Measurements from ENCODE around the gene STARD13. TPM values are rescaled to one million over a fixed set of nuclear protein-coding genes. Genes with fewer than 3 reads are reported as not detected.

STARD13 gene
- total RNA-seq, 2 experiments from 2014 or later = not detected

DNA sequence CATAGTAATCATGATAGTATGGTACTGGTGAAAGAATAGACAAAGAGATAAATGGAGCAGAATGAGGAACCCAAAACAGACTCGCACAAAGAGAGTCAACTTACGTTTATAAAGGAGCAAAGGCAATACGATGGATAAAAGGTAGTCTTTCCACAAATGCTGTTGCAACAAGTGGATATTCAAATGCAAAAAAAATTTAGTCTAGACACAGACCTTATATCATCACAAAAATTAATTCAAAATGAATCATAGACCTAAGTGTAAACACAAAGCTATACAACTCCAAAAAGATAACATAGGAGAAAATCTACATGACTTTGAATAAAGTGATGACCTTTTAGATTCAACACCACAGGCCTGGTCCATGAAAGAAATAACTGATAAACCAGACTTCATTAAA, 137.7 kb downstream of the STARD13 start:
- ChIA-PET POLR2A (no interaction called here), CTCF (no interaction called here)
- no peak for DNase-seq
- Mint-ChIP-seq H3K4me1 (ENCODE audit: low read depth) (peaks cover 3% of the 10 kb centered on the region), H3K4me3 (no peak overlapping the region), H3K27me3 (ENCODE audit: low read depth) (peaks cover 5% of the 10 kb centered on the region), H3K36me3 (ENCODE audit: low read depth) (no peaks in the 10 kb centered on the region), H3K27ac (no peak overlapping the region), H3K9me3 (ENCODE audit: insufficient read depth) (no peaks in the 10 kb centered on the region)
- ATAC-seq = no peak

DNA sequence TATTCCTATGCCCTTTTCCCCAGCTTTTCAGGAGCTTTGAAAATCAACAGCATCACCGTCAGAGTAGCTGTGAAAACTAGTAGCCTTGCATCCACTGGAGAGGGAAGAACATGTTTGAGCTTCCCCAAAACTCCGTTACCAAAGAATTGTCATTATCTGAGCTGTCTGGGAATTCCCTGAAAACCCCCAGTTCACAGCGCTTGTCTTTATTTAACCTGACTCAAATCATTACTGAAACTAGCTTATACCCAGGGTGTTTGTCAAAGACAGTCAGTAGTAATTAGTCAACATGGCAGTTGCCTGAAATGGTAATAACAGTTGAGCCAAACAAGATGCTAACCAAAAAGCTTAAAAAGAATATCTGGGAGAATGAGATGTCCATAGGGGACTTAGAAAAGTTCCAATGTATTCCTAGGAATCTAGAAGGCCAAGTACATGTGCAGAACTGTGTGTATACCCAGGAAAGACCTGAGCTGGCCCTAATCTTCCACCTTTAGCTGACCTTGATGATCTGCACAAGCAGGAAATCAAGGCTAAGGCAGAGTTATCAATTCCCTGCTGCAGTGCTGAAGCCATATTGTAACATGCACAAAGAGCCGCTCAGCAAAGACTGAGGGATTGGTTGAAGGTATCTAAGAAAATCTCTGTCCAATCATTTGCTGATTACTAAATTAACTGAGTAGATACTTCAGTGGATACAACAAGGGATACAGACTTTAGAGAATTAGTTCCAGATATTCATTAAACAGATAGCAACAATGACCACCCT, 138.5 kb downstream of the STARD13 start:
- Mint-ChIP-seq H3K4me1 (ENCODE audit: low read depth) (peaks cover 3% of the 10 kb centered on the region), H3K4me3 (no peak overlapping the region), H3K9me3 (ENCODE audit: insufficient read depth) (no peaks in the 10 kb centered on the region), H3K27me3 (ENCODE audit: low read depth) (peaks cover 5% of the 10 kb centered on the region), H3K27ac (no peak overlapping the region), H3K36me3 (ENCODE audit: low read depth) (no peaks in the 10 kb centered on the region)
- no peak for DNase-seq
- ChIA-PET POLR2A (interaction anchor here (1.0 to 1.2 kb wide), 2 partner anchors 10 to 396 kb away, joined by 3 read pairs; no protein-coding TSS in a partner anchor), CTCF (interaction anchor here (0.6 to 1.2 kb wide), 7 partner anchors 9 to 577 kb away, joined by 3 read pairs; no protein-coding TSS in a partner anchor)
- no peak for ATAC-seq

DNA sequence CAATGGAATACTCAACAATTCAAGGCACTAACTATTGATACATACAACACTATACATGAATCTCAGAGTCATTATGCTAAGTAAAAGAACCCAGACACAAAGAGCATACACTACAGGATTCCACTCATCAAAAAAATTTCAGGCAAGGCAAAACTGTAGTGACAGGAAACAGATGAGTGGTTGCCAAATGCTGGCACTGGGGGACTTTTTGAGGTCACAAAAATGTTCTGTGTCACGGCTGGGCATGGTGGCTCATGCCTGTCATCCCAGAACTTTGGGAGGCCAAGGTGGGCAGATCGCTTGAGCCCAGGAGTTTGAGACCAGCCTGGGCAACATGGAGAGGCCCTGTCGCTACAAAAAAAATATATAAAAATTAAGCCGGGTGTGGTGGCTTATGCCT, 139.9 kb downstream of the STARD13 start:
- no peak for DNase-seq
- Mint-ChIP-seq H3K4me3 (no peak overlapping the region), H3K36me3 (ENCODE audit: low read depth) (no peaks in the 10 kb centered on the region), H3K27ac (no peak overlapping the region), H3K9me3 (ENCODE audit: insufficient read depth) (no peaks in the 10 kb centered on the region), H3K27me3 (ENCODE audit: low read depth) (peaks cover 5% of the 10 kb centered on the region), H3K4me1 (ENCODE audit: low read depth) (peaks cover 3% of the 10 kb centered on the region)
- ChIA-PET POLR2A (no interaction called here), CTCF (interaction anchor here (0.6 to 1.2 kb wide), 3 partner anchors 47 to 579 kb away, joined by 3 to 4 read pairs (median 3); partner anchors contain the start of gene PDS5B)
- ATAC-seq = no peak

DNA sequence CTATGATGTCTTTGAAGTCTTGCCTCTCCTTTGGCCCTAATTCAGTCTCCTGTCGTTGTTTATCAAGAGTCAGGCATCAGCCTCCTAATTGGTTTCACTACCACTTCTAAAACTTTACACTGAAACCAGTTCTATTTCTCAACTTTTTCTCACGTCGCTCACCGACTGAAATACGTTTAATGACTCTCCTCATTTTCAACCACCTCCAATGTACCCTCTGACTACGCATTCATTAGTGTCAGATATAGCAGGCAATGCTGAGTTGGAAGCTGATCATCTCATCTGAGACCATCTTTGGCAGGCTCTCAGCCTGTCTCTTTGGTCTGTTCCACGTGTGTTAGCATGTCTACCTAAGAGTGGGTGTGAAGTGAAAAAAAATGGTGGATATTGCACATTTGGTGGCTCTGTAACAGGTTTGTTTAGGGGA, 141.2 kb downstream of the STARD13 start:
- ATAC-seq = no peak
- POLR2A ChIA-PET = no interaction called here

DNA sequence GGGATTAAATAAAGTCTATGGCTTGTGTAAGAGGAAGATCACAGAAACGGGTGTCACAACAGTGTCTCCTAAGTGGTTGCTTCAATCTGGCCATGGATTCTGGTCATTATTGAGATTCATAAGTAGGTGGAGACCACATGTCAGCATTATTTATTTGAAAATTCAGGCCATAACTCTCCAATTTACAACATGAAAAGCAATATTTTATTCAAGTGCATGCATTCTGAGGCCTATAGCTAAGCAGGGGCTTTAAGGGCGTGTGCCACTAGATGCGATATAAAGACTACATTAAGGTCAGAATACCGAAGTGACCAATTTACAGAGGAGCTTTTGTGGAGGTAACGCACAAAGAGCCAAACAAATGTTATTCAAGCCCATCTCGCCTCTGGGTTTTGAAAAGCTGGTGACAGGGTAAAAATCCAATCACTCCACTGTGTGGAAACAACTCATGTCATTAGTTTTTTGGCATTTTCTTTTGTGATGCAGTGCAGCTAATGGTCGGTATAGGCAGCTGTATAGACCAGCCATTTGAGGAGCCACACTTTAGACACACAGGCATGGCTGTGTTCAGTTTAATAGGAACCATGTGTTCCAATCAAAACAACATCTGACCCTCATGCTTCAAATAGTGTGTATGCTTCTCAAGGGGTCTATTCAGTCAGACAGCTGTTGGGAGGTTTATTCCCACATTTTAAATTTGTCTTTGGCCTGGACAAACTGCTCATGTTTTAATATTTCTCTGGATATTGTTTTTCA, 145.6 kb downstream of the STARD13 start:
- Mint-ChIP-seq H3K4me1 (ENCODE audit: low read depth) (no peaks in the 10 kb centered on the region), H3K9me3 (ENCODE audit: insufficient read depth) (no peaks in the 10 kb centered on the region), H3K36me3 (ENCODE audit: low read depth) (no peaks in the 10 kb centered on the region), H3K27ac (no peak overlapping the region), H3K4me3 (no peak overlapping the region), H3K27me3 (ENCODE audit: low read depth) (no peaks in the 10 kb centered on the region)
- no peak for DNase-seq
- no peak for ATAC-seq
- ChIA-PET CTCF (no interaction called here), POLR2A (no interaction called here)

More for the DNA sequence above, 141.2 kb downstream of the STARD13 start:
- Mint-ChIP-seq H3K4me3 (no peak overlapping the region), H3K27me3 (ENCODE audit: low read depth) (peaks cover 5% of the 10 kb centered on the region), H3K36me3 (ENCODE audit: low read depth) (no peaks in the 10 kb centered on the region), H3K9me3 (ENCODE audit: insufficient read depth) (no peaks in the 10 kb centered on the region), H3K27ac (no peak overlapping the region), H3K4me1 (ENCODE audit: low read depth) (peaks cover 3% of the 10 kb centered on the region)
- no peak for DNase-seq
- CTCF ChIA-PET = no interaction called here

DNA sequence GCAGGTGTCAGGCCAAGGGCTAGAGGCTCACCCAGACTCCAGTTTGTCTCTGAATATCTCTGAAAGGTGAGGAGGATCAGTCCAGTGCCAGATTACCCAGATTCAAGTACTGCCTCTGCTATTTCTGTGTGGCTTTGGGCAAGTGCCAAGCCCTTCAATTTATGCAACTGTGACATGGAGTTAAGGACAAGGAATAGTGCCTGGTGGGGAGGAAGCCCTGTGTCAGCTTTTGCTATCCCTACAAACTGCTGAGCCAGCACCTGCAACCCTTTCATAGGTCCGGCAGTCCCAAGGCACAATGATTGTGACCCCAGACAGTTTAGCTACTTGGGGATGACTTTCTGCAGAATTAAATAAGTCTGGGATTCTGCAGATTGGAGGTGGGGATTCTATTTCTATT, 146.4 kb downstream of the STARD13 start:
- CTCF ChIA-PET = no interaction called here
- no peak for ATAC-seq
- POLR2A ChIA-PET = no interaction called here
- H3K27me3 Mint-ChIP-seq (ENCODE audit: low read depth) = no peaks in the 10 kb centered on the region
- H3K36me3 Mint-ChIP-seq (ENCODE audit: low read depth) = no peaks in the 10 kb centered on the region
- H3K4me3 Mint-ChIP-seq = no peak overlapping the region
- no peak for DNase-seq
- H3K4me1 Mint-ChIP-seq (ENCODE audit: low read depth) = no peaks in the 10 kb centered on the region
- H3K27ac Mint-ChIP-seq = no peak overlapping the region
- no peaks in the 10 kb centered on the region for H3K9me3 Mint-ChIP-seq (ENCODE audit: insufficient read depth)

DNA sequence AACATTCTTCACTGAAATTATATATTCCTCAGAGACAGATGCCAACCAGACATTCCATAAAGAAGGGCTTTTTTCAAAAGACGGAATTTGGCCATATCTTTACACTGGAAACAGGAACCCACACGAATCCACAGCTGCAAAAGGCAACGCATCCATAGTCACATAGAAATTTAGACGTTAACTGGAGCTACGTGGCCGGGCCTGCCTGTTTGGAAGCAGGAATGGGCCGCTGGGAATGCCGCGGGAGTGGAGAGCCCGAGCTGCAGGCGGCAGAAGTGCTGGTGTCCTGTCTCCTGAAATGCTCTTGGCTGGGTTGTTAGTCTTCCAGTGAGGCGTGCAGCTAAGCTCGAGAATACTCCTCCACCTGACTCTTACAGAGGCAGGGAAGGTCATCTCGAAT, 147.1 kb downstream of the STARD13 start:
- ChIA-PET POLR2A (no interaction called here), CTCF (interaction anchor here (0.7 kb wide), 1 partner anchor 932 kb away, joined by 3 read pairs; no protein-coding TSS in a partner anchor)
- no peak for ATAC-seq
- DNase-seq = no peak
- no peaks in the 10 kb centered on the region for H3K36me3 Mint-ChIP-seq (ENCODE audit: low read depth)
- H3K27me3 Mint-ChIP-seq (ENCODE audit: low read depth) = no peaks in the 10 kb centered on the region
- H3K4me3 Mint-ChIP-seq = no peak overlapping the region
- H3K9me3 Mint-ChIP-seq (ENCODE audit: insufficient read depth) = no peaks in the 10 kb centered on the region
- H3K27ac Mint-ChIP-seq = no peak overlapping the region
- no peaks in the 10 kb centered on the region for H3K4me1 Mint-ChIP-seq (ENCODE audit: low read depth)

DNA sequence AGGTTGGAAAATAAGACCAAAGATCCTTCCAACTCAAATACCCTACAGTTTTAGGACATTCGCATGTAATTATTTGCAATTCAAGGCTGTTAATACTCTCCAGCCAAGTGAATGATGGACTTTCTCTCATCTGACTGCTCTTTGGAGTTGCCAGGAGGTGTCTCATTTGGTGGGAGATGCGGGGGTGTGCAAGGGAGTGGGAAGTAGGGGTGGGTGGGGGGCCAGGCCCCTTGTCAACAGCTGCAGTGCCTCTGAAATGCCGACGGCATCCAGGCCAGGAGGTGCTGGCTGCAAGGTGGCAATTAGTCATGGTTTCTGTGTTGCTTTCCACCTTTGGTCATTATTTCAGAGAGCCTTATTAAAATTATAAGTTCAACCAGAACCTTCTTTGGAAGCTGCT, 147.8 kb downstream of the STARD13 start:
- no peaks in the 10 kb centered on the region for H3K9me3 Mint-ChIP-seq (ENCODE audit: insufficient read depth)
- no peak for ATAC-seq
- H3K4me3 Mint-ChIP-seq = no peak overlapping the region
- no peaks in the 10 kb centered on the region for H3K36me3 Mint-ChIP-seq (ENCODE audit: low read depth)
- no peak overlapping the region for H3K27ac Mint-ChIP-seq
- no peak for DNase-seq
- no peaks in the 10 kb centered on the region for H3K27me3 Mint-ChIP-seq (ENCODE audit: low read depth)
- ChIA-PET POLR2A (interaction anchor here (1.1 kb wide), 1 partner anchor 9 kb away, joined by 3 read pairs; no protein-coding TSS in a partner anchor), CTCF (no interaction called here)
- H3K4me1 Mint-ChIP-seq (ENCODE audit: low read depth) = no peaks in the 10 kb centered on the region

DNA sequence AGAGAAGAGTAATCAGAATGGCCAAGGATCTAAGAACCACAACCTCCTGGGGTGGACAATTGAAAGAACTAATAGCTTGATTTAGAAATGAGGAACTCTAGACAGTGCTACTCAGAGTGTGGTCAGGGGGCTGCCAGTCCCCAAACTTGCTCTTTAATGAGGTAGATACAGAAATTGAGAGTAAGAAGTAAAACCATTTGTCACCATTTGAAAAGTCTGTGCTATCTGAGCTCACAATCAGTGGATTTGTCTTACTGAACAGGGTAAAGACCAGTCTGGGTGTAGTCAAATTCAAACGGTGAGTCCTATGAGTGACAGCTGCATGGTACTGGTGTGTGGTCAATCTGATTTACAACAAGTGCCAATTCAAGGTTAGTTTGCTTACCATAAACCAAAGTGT, 150.5 kb downstream of the STARD13 start:
- no peaks in the 10 kb centered on the region for H3K9me3 Mint-ChIP-seq (ENCODE audit: insufficient read depth)
- ChIA-PET POLR2A (no interaction called here), CTCF (no interaction called here)
- H3K36me3 Mint-ChIP-seq (ENCODE audit: low read depth) = no peaks in the 10 kb centered on the region
- H3K27ac Mint-ChIP-seq = no peak overlapping the region
- no peak for ATAC-seq
- no peak for DNase-seq
- H3K4me3 Mint-ChIP-seq = no peak overlapping the region
- no peaks in the 10 kb centered on the region for H3K4me1 Mint-ChIP-seq (ENCODE audit: low read depth)
- no peaks in the 10 kb centered on the region for H3K27me3 Mint-ChIP-seq (ENCODE audit: low read depth)

DNA sequence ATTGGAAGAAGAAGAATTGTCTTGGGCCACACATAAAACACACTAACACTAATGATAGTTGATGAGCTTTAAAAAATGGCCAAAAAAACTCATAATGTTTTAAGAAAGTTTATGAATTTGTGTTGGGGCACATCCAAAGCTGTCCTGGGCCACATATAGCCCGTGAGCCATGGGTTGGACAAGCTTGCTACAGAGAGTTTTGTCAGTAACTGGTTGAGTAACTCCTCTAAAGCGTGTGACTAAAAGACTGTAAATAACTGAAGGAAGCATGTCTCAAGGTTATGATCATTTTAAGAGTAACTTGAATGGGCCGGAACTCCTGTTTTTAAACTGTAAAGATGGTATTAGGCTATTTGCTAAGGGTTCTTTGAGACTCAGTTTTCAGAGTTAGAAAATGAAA, 151.3 kb downstream of the STARD13 start:
- no peak for DNase-seq
- Mint-ChIP-seq H3K27ac (no peak overlapping the region), H3K9me3 (ENCODE audit: insufficient read depth) (no peaks in the 10 kb centered on the region), H3K4me3 (no peak overlapping the region), H3K36me3 (ENCODE audit: low read depth) (no peaks in the 10 kb centered on the region), H3K4me1 (ENCODE audit: low read depth) (no peaks in the 10 kb centered on the region), H3K27me3 (ENCODE audit: low read depth) (no peaks in the 10 kb centered on the region)
- POLR2A ChIA-PET = no interaction called here
- no peak for ATAC-seq
- CTCF ChIA-PET = no interaction called here

DNA sequence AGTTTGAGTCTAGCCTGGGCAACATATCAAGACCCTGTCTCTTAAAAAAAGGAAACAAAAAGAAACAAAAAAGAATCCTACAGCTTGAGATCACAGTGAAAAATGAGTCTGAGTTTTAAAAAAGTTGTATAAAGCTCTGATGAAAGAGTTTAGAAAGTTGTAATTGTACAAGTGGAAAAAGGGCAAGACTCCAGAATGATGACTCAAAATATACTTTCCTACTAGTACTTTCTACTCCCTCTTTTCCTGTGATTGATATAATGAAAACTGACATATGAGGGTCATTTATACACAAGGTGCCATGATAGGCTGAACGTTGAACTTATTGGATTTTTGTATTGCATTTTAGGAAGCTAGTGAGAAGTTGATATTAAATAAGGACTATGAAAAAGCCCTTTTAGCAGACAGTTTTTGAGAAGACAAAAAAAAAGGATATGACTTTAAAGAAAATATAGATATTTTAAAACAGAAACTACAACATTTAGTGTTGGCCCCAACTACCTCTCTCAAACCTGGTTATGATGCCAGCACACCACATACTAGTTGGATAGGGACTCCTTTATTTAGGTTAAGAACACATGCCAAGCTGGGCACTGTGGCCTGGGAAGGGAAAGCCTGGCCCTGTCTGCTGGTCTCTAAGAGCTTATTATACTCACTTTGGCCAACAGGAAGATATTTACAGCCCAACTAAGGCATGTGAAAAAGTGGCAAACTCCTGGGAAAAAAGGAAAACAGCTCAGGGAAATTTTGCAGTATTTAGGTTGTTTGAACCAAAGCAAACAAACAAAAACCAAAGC, 152.7 kb downstream of the STARD13 start:
- Mint-ChIP-seq H3K27ac (no peak overlapping the region), H3K4me1 (ENCODE audit: low read depth) (no peaks in the 10 kb centered on the region), H3K4me3 (no peak overlapping the region), H3K9me3 (ENCODE audit: insufficient read depth) (no peaks in the 10 kb centered on the region), H3K27me3 (ENCODE audit: low read depth) (no peaks in the 10 kb centered on the region), H3K36me3 (ENCODE audit: low read depth) (no peaks in the 10 kb centered on the region)
- no peak for ATAC-seq
- POLR2A ChIA-PET = no interaction called here
- no peak for DNase-seq
- CTCF ChIA-PET = no interaction called here

DNA sequence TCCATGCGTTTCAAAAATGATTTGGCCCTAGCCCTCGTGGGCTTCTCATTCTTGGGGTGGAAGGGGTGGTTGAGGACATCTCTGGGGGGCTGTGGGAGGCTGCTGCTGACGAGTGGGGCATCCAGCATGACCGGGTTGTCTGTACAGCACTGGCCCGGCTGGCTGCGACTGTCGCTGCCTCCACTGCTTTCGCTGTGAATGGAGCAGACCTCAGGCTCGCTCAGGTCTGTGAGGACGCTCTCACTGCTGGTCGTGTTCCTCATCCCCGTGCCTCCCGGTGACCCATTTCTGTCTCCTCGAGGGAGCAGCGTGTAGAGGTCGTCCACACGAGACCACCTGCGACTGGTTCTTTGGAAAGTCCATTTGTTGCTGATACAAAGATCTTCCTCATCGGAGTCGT, 155.7 kb downstream of the STARD13 start:
- Mint-ChIP-seq H3K9me3 (ENCODE audit: insufficient read depth) (no peaks in the 10 kb centered on the region), H3K36me3 (ENCODE audit: low read depth) (no peaks in the 10 kb centered on the region), H3K27ac (no peak overlapping the region), H3K4me3 (no peak overlapping the region), H3K4me1 (ENCODE audit: low read depth) (no peaks in the 10 kb centered on the region), H3K27me3 (ENCODE audit: low read depth) (no peaks in the 10 kb centered on the region)
- DNase-seq (no peak), ATAC-seq (no peak)
- ChIA-PET CTCF (no interaction called here), POLR2A (no interaction called here)
